Measurements from ENCODE around the gene ANGEL2.

Gene ANGEL2

DNA sequence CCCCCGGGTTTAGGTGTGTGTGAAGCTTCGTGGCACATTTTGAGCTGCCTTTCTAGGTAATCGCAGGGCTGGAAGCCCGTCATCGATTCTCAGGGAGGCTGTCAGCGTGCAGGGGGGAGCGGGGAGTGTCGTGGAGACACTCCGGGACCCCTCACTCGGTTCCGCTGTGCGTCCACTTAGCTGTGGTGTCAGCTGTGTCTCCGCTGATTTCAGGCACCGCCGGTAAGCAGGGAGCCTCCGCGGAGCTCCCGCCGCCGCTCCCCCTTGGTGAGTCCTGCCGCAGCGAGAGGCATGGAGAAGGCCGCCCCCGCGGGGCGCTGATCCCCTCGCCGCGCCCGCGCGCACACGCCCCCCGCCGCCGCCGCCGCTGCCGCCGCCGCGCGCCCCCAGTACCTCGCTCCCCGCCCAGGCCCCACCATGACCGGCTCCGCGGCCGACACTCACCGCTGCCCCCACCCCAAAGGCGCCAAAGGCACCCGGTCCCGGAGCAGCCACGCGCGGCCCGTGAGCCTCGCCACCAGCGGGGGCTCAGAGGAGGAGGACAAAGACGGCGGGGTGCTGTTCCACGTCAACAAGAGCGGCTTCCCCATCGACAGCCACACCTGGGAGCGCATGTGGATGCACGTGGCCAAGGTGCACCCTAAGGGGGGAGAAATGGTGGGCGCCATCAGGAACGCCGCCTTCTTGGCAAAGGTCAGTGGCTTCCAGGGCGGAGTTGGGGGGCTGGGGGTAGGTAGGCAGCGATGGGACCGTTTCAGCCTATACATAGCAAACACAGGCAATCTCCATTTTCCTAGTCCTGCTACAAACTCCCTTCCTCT, 64.3 kb downstream of the ANGEL2 start:
- DNase-seq (ENCODE audit: low read depth) = no peak

GRCh38 chr1:212950243-212951125, 65.2 kb downstream of the ANGEL2 start, which contains the start of gene VASH2:
Gene VASH2, plus strand, starts transcription at chr1:212950541. Its CDS starts 1,002 bp downstream, at chr1:212951543.
- peak; percentile 37 for DNase-seq (ENCODE audit: low read depth)

GRCh38 chr1:212949771-212950170, 65.9 kb downstream of the ANGEL2 start:
- DNase-seq (ENCODE audit: low read depth) = no peak

GRCh38 chr1:212946872-212947271, 68.8 kb downstream of the ANGEL2 start:
- no peak for DNase-seq (ENCODE audit: low read depth)

DNA sequence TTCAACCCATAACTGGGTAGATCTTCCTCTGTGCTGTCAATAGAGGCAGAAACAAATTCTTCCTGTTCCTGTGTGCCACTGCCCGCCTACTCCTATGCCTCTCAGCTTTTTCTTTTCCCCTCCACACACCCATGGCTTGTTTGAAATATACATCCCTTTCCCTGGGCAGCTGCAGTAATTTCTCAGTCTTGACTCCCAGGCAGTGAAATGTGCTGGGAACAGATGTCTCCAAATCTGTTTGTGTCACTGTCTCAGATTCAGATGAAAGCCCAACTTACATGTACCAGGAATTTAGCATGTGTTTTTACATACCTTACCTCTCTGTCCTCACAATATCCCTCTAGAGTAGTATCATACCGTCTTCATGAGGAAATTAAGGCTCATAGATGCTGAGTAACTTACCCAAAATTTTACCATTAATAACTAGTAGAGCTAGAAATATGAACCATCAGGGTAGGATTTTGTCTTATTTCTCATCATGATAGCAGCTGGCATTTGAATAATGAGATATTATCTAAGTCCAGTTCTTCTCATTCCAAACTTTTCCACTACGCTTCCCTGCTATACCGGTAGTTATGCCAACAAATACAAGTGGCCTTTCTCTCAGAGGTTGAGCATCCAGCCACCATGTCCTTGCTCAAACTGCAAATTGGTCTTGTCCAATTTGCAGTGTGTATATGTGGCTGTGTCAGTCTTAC, 70.1 kb downstream of the ANGEL2 start:
- no peak for DNase-seq (ENCODE audit: low read depth)

DNA sequence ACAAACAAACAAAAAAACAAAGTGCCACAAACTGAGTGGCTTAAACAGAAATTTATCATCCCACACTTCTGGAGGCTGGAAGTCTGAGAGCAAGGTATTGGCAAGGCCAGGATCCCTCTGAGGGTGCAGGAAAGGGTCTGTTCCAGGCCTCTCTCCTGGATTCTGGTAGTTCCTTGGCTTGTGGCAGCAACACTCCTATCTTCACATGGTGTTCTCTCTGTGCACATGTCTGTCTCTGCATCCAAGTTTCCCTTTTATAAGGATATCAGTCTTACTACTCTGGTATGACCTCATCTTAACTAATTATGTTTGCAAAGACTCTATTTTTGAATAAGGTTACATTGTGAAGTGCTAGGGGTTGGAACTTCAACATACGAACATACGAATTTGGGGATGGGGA, 70.6 kb downstream of the ANGEL2 start:
- DNase-seq (ENCODE audit: low read depth) = no peak

DNA sequence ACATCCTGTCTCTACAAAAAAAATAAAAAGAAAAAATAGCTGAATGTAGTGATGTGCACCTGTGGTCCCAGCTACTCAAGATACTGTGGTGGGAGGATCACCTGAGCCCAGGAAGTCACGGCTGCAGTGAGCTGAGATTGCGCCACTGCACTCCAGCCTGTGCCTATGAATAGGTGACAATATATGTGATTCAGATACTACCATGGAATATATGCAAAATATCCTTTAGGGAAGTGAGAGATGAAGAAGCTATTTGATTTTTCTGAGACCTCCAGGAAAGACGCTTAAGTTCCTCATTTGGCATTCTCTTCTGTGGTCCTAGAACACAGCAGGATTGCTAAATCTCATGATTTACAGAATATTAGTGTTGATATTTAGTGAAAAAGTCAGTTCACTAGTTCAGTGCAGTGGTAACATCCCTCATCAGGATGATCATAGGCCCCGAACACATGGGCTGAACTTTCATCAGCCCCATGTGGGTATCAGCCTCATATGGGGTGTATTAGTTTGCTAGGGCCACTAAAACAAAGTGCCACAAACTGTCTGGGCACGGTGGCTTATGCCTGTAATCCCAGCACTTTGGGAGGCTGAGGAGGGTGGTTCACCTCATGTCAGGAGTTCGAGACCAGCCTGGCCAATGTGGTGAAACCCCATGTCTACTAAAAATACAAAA, 71.3 kb downstream of the ANGEL2 start:
- DNase-seq (ENCODE audit: low read depth) = no peak

- DNase-seq (ENCODE audit: low read depth) = no peak
Measured at GRCh38 chr1:212943393-212943710, 72.3 kb downstream of the ANGEL2 start.

- DNase-seq (ENCODE audit: low read depth) = no peak
Measured at GRCh38 chr1:212942679-212943392, 72.8 kb downstream of the ANGEL2 start.
